Transverse colon (tissue), 4 donors: ENCODE measurements around the gene ACSL4.

ENCODE experiments used
- POLR2A ChIP-seq: fragments of 450-650 bp; IDR thresholded peaks from one replicate; pipeline ENCODE4 v1.6.1; 2016; ENCODE audit warnings: antibody characterized with exemption, mild to moderate bottlenecking, moderate library complexity
- POLR2AphosphoS5 ChIP-seq, 3 donors: sonication (generic); formaldehyde crosslinking; IDR thresholded peaks; one replicate each; pipeline ENCODE4 v1.6.1; 2016; ENCODE audit warnings: antibody characterized with exemption in 3 of 3
- TF ChIP-seq, protein P1 (sequence below), 5 experiments: fragments of 200-600 bp in 3 of 5; fragments of 450-650 bp in 2 of 5; sonication (generic) in 3 of 5; IDR thresholded peaks; 1 replicate in 2 of 5; 2 replicates in 3 of 5; pipeline ENCODE4 v1.5.1; 2016 to 2017; ENCODE audit warnings: antibody characterized with exemption in 5 of 5, inconsistent platforms in 3 of 5, mild to moderate bottlenecking in 2 of 5, moderate library complexity in 1 of 5

DNA sequence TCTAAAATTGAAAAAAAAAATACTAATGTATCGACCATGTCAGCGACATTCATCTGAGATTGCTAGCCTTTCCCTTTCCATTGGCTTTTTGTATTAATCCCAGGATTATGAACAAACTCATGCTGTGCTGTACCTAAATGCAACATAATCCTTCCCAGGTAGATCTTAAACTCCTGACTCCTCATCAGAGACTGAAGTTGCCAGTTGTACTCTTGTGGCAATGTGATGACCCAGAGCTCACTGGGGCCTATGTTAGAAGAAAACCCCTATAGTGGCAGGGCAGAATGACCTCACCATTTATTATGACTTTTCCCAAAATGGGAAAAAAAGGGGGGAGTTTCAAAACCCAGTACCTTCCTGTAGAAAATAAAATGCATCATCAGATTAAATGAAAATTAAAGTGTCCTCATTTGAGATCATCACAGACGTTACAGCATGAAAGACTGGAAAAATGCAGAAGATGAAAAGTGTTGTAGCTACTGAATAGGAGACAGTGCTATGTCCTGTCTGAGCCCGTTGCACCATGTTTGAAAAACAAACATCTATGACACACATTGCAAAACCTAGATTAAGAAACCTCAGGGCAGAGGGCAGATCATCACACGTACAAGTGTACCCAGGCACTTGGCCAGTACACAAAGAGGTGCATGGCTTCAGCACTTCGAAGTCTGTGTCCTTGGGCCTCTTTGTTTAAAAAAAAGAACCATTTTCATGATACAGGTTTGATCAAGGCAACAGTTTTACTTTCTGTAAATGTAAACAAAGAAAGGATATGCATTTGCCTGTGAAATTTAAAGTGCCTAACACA, 6.8 kb upstream of the ACSL4 start:
- TF ChIP-seq POLR2AphosphoS5 (IDR thresholded peaks at IDR 0.05), result no peak
- TF ChIP-seq POLR2A, result no peak
- TF ChIP-seq, protein P1, sequence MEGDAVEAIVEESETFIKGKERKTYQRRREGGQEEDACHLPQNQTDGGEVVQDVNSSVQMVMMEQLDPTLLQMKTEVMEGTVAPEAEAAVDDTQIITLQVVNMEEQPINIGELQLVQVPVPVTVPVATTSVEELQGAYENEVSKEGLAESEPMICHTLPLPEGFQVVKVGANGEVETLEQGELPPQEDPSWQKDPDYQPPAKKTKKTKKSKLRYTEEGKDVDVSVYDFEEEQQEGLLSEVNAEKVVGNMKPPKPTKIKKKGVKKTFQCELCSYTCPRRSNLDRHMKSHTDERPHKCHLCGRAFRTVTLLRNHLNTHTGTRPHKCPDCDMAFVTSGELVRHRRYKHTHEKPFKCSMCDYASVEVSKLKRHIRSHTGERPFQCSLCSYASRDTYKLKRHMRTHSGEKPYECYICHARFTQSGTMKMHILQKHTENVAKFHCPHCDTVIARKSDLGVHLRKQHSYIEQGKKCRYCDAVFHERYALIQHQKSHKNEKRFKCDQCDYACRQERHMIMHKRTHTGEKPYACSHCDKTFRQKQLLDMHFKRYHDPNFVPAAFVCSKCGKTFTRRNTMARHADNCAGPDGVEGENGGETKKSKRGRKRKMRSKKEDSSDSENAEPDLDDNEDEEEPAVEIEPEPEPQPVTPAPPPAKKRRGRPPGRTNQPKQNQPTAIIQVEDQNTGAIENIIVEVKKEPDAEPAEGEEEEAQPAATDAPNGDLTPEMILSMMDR (IDR thresholded peaks at IDR 0.05), result no peak
